ENCODE results near the gene CD226.
"Not testable (repeated sequence)": the region's sequence is repeated elsewhere in the genome, so short reads cannot be mapped to it uniquely, and the experiment has no call there.

CD226 gene

GRCh38 chr18:69865776-69866175 lies 81.9 kb downstream of the CD226 start:
- peak; percentile 4 for DNase-seq

GRCh38 chr18:69864802-69865201 lies 82.9 kb downstream of the CD226 start:
- DNase-seq = not testable (repeated sequence)

GRCh38 chr18:69858897-69859296 lies 88.8 kb downstream of the CD226 start:
- no peak for DNase-seq

- no peak for DNase-seq
These were observed 93.2 kb downstream of the CD226 start for GRCh38 chr18:69854455-69854854.

GRCh38 chr18:69853051-69853450 lies 94.6 kb downstream of the CD226 start:
- DNase-seq = no peak

GRCh38 chr18:69845593-69846506 lies 101.8 kb downstream of the CD226 start:
- no peak for DNase-seq

- no peak for DNase-seq
These were observed 103.0 kb downstream of the CD226 start for GRCh38 chr18:69844656-69845055.

- no peak for DNase-seq
These were observed 104.7 kb downstream of the CD226 start for GRCh38 chr18:69843015-69843414.

- no peak for DNase-seq
These were observed 106.6 kb downstream of the CD226 start for GRCh38 chr18:69841117-69841516.

GRCh38 chr18:69840445-69840844 lies 107.2 kb downstream of the CD226 start:
- DNase-seq = no peak

GRCh38 chr18:69840001-69840400 lies 107.7 kb downstream of the CD226 start:
- DNase-seq = no peak

- no peak for DNase-seq
These were observed 108.2 kb downstream of the CD226 start for GRCh38 chr18:69839497-69839896.

- DNase-seq = peak; percentile 54
These were observed 108.9 kb downstream of the CD226 start for GRCh38 chr18:69838620-69839411.

GRCh38 chr18:69838003-69838402 lies 109.7 kb downstream of the CD226 start:
- no peak for DNase-seq

- not testable (repeated sequence) for DNase-seq
These were observed 112.7 kb downstream of the CD226 start for GRCh38 chr18:69834980-69835379.

GRCh38 chr18:69830189-69830588 lies 117.5 kb downstream of the CD226 start:
- DNase-seq = no peak

- DNase-seq = no peak
These were observed 127.1 kb downstream of the CD226 start for GRCh38 chr18:69820538-69820937.

GRCh38 chr18:69819460-69819859 lies 128.2 kb downstream of the CD226 start:
- DNase-seq = no peak

GRCh38 chr18:69817335-69817940 lies 130.2 kb downstream of the CD226 start:
- peak; percentile 75 for DNase-seq

- DNase-seq = no peak
These were observed 132.8 kb downstream of the CD226 start for GRCh38 chr18:69814861-69815385.

- no peak for DNase-seq
These were observed 134.1 kb downstream of the CD226 start for GRCh38 chr18:69813559-69813958.

- no peak for DNase-seq
These were observed 139.3 kb downstream of the CD226 start for GRCh38 chr18:69808399-69808798.

Data from EL (cell line).